HCT116 (cell line): Measurements from ENCODE around the gene NBDY. TPM values are rescaled to one million over a fixed set of nuclear protein-coding genes. Genes with fewer than 3 reads are reported as not detected.

Experiments
- ATAC-seq: fragments of 200-7000 bp; cut with Tn5 transposase; 2 replicates; pipeline ENCODE4 v1.9.1; 2020; ENCODE audit warnings: mild to moderate bottlenecking, moderate library complexity
- BruUV-seq: library from RNA; stranded (reverse); fragments of 400-500 nt; replicated peaks from 2 replicates; lab custom pipeline; 2021; lab: Mats Ljungman, UMichigan
- CTCF ChIA-PET: fragments of 300-600 bp; sonication (Branson Sonifier 250); formaldehyde crosslinking; loops from one replicate; lab custom pipeline; 2021; ENCODE audit warnings: antibody characterized with exemption; lab: Charles Lee
- POLR2A ChIA-PET: fragments of 300-600, 350-600 bp; sonication (Branson Sonifier 250); formaldehyde crosslinking; loops from one replicate; lab custom pipeline; 2021; ENCODE audit warnings: antibody characterized with exemption; lab: Charles Lee
- RAD21 ChIA-PET, 2 experiments: fragments of 300-600 bp; sonication (Branson Sonifier 250); formaldehyde crosslinking; loops; one replicate each; lab custom pipeline; 2023; ENCODE audit warnings: low total read pairs in 2 of 2; ENCODE audit not compliant: uncharacterized antibody in 2 of 2, unreplicated experiment in 2 of 2, low non-redundant PET in 1 of 2; lab: Charles Lee
- DNase-seq: peaks from one replicate; pipeline ENCODE4 v3.0.0-alpha.2; 2010; ENCODE audit warnings: low read depth, low spot score
- H2AFZ ChIP-seq: fragments of 200-600 bp; shearing (Covaris generic), sonication (generic); 2 replicates; pipeline ENCODE4 v1.6.1; 2017; ENCODE audit warnings: low read depth, mixed run types, mixed read lengths, antibody characterized with exemption, low read length; ENCODE audit not compliant: poor library complexity, severe bottlenecking
- H3K27ac ChIP-seq: 2 replicates; pipeline ENCODE4 v1.5.1; 2012; ENCODE audit warnings: low read depth, low read length
- H3K27me3 ChIP-seq: fragments of 200-600 bp; sonication (generic); 2 replicates; pipeline ENCODE4 v1.6.1; 2016; ENCODE audit warnings: mixed run types, low read length, mixed read lengths; ENCODE audit not compliant: insufficient read depth
- H3K36me3 ChIP-seq, 2 experiments: fragments of 200-500 bp in 1 of 2; fragments of 200-600 bp in 1 of 2; sonication (Bioruptor generic) in 1 of 2; sonication (generic) in 1 of 2; 2 replicates each; pipeline versions ENCODE4 v1.5.1 to v1.6.1; 2014 to 2016; ENCODE audit warnings: low read length in 2 of 2, inconsistent platforms in 1 of 2, mixed read lengths in 1 of 2, mixed run types in 1 of 2; ENCODE audit not compliant: insufficient read depth in 2 of 2, control insufficient read depth in 1 of 2
- H3K4me1 ChIP-seq, 2 experiments: fragments of 200-600 bp in 1 of 2; sonication (generic) in 1 of 2; 2 replicates each; pipeline versions ENCODE4 v1.5.1 to v1.6.1; 2012 to 2017; ENCODE audit warnings: low read length in 2 of 2, inconsistent platforms in 1 of 2, mild to moderate bottlenecking in 1 of 2, mixed read lengths in 1 of 2, mixed run types in 1 of 2, moderate library complexity in 1 of 2; ENCODE audit not compliant: insufficient read depth in 2 of 2, control insufficient read depth in 1 of 2
- H3K4me2 ChIP-seq: fragments of 200-600 bp; sonication (generic); 2 replicates; pipeline ENCODE4 v1.6.1; 2017; ENCODE audit warnings: mixed run types, low read length, mixed read lengths
- H3K4me3 ChIP-seq, 2 experiments: fragments of 200-600 bp in 1 of 2; sonication (generic) in 1 of 2; replicated peaks in 1 of 2; 2 replicates each; pipeline ENCODE4 v1.5.1; 2011 to 2016; ENCODE audit warnings: low read length in 2 of 2, control low read depth in 1 of 2, low read depth in 1 of 2, mild to moderate bottlenecking in 1 of 2, mixed read lengths in 1 of 2, mixed run types in 1 of 2
- H3K79me2 ChIP-seq: fragments of 200-600 bp; sonication (generic); 2 replicates; pipeline ENCODE4 v1.6.1; 2017; ENCODE audit warnings: mild to moderate bottlenecking, mixed run types, low read length, moderate library complexity, mixed read lengths; ENCODE audit not compliant: insufficient read depth
- H3K9ac ChIP-seq: fragments of 200-600 bp; sonication (generic); 2 replicates; pipeline ENCODE4 v1.6.1; 2016; ENCODE audit warnings: low read length, mixed read lengths
- H3K9me2 ChIP-seq: fragments of 200-600 bp; sonication (generic), shearing (Covaris generic); 2 replicates; pipeline ENCODE4 v1.6.1; 2017; ENCODE audit warnings: mixed run types, mild to moderate bottlenecking, moderate library complexity; ENCODE audit not compliant: insufficient read depth
- H3K9me3 ChIP-seq, 2 experiments: fragments of 200-500 bp in 1 of 2; fragments of 200-600 bp in 1 of 2; sonication (Bioruptor generic) in 1 of 2; sonication (generic) in 1 of 2; 2 replicates each; pipeline ENCODE4 v1.6.1; 2014 to 2017; ENCODE audit warnings: low read length in 2 of 2, mixed read lengths in 2 of 2, inconsistent platforms in 1 of 2, low read depth in 1 of 2, mild to moderate bottlenecking in 1 of 2, mixed run types in 1 of 2, moderate library complexity in 1 of 2; ENCODE audit not compliant: control insufficient read depth in 1 of 2, insufficient read depth in 1 of 2
- H4K20me1 ChIP-seq: fragments of 200-600 bp; sonication (generic), shearing (Covaris generic); 2 replicates; pipeline ENCODE4 v1.6.1; 2017; ENCODE audit warnings: mixed run types, mild to moderate bottlenecking, moderate library complexity; ENCODE audit not compliant: insufficient read depth
- EGR1 ChIP-seq: IDR thresholded peaks from 2 replicates; pipeline ENCODE4 v1.6.1; 2012; ENCODE audit warnings: low read depth
- ELF1 ChIP-seq: IDR thresholded peaks from 2 replicates; pipeline ENCODE4 v1.6.1; 2012; ENCODE audit warnings: low read depth, borderline replicate concordance
- EZH2 ChIP-seq: fragments of 200-600 bp; sonication (generic); IDR thresholded peaks from 2 replicates; pipeline ENCODE4 v1.6.1; 2017; ENCODE audit warnings: antibody characterized with exemption, mixed run types
- EZH2phosphoT487 ChIP-seq: fragments of 200-600 bp; IDR thresholded peaks from 2 replicates; pipeline ENCODE4 v1.6.1; 2018; ENCODE audit warnings: antibody characterized with exemption, borderline replicate concordance
- FOSL1 ChIP-seq: IDR thresholded peaks from 2 replicates; pipeline ENCODE4 v1.6.1; 2012; ENCODE audit warnings: low read depth
- POLR2A ChIP-seq: IDR thresholded peaks from 2 replicates; pipeline ENCODE4 v1.7.0; 2011; ENCODE audit warnings: borderline replicate concordance; ENCODE audit not compliant: insufficient read depth, insufficient read length; ENCODE audit errors: extremely low read depth
- POLR2AphosphoS5 ChIP-seq: IDR thresholded peaks from 2 replicates; pipeline ENCODE4 v1.6.1; 2011; ENCODE audit warnings: mild to moderate bottlenecking, low read depth, low read length, moderate library complexity
- SIN3A ChIP-seq: IDR thresholded peaks from 2 replicates; pipeline ENCODE4 v1.6.1; 2012; ENCODE audit warnings: low read depth
- SP1 ChIP-seq: IDR thresholded peaks from 2 replicates; pipeline ENCODE4 v1.6.1; 2012; ENCODE audit warnings: low read depth
- SRF ChIP-seq: IDR thresholded peaks from 2 replicates; pipeline ENCODE4 v1.6.1; 2012; ENCODE audit warnings: low read depth
- TCF7L2 ChIP-seq: IDR thresholded peaks from 2 replicates; pipeline ENCODE4 v1.7.0; 2011; ENCODE audit warnings: borderline replicate concordance, inconsistent platforms; ENCODE audit not compliant: insufficient read depth, insufficient read length; ENCODE audit errors: extremely low read depth
- YY1 ChIP-seq: IDR thresholded peaks from 2 replicates; pipeline ENCODE4 v1.6.1; 2011; ENCODE audit warnings: low read length, low read depth, moderate library complexity, mild to moderate bottlenecking; ENCODE audit not compliant: insufficient replicate concordance; ENCODE audit errors: extremely low read depth
- ZNF274 ChIP-seq: fragments of 200-500 bp; sonication (Bioruptor generic); IDR thresholded peaks from 2 replicates; pipeline ENCODE4 v1.6.1; 2014; ENCODE audit warnings: mild to moderate bottlenecking, low read depth, low read length, inconsistent platforms
- intact Hi-C: fragments of 100-400 bp; cut with micrococcal nuclease; formaldehyde crosslinking; loops from 2 replicates; pipeline ENCODE4 v1.10.0; 2022
- total RNA-seq: library from RNA; stranded (reverse); gene quantifications from one replicate; pipeline ENCODE4 v1.2.1, GENCODE V29; 2021; ENCODE audit not compliant: unreplicated experiment
- TF ChIP-seq, protein P1 (sequence below), 3 experiments: fragments of 200-600 bp in 1 of 3; sonication (generic) in 1 of 3; IDR thresholded peaks in 2 of 3; conservative IDR thresholded peaks in 1 of 3; 2 replicates each; pipeline ENCODE4 v1.5.1; 2012 to 2017; ENCODE audit warnings: low read depth in 2 of 3, low read length in 2 of 3, antibody characterized with exemption in 1 of 3, borderline replicate concordance in 1 of 3, control low read depth in 1 of 3, mild to moderate bottlenecking in 1 of 3, mixed read lengths in 1 of 3, mixed run types in 1 of 3, moderate library complexity in 1 of 3; ENCODE audit not compliant: insufficient read depth in 1 of 3
- TF ChIP-seq, protein P2 (sequence below): IDR thresholded peaks from 2 replicates; pipeline ENCODE4 v1.6.1; 2011; ENCODE audit warnings: mild to moderate bottlenecking, low read length, moderate library complexity; ENCODE audit not compliant: insufficient replicate concordance; ENCODE audit errors: extremely low read depth
- TF ChIP-seq, protein P3 (sequence below): IDR thresholded peaks from 2 replicates; pipeline ENCODE4 v1.6.1; 2012

Gene NBDY
- total RNA-seq, 1 experiment from 2014 or later, result 65.6 TPM

DNA sequence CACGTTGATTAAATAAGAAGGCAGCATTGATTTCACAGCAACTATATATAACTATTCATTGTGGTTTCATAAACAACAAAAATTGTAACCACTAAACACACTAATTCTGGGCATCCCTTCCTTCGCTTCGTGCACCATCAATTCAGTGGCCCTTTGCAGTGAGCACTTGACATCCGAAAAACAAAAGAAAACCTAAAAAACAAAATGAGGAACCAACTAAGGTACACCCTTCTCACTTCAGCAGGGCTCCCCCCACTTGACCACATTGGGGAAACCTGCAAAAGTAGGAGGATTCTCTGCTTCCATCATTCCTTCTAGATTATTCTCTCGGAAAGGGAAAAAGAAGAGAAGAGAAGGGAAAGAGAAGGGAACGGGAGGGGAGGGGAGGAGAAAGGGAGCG is 28.3 kb downstream of the NBDY start:
- ATAC-seq (no peak), DNase-seq (no peak)
- no peak overlapping the region for H3K27ac ChIP-seq
- no TSS peak for BruUV-seq
- H3K4me3 ChIP-seq, result no peak overlapping the region
- no peaks in the 10 kb centered on the region; a peak in 1 of 4 replicates for H3K36me3 ChIP-seq
- H3K4me2 ChIP-seq, result no peak overlapping the region
- no peaks in the 10 kb centered on the region for H4K20me1 ChIP-seq
- H3K9me3 ChIP-seq, result no peaks in the 10 kb centered on the region
- H3K79me2 ChIP-seq, result no peaks in the 10 kb centered on the region; the same call in 1 of the 2 replicates
- H3K4me1 ChIP-seq, result no peaks in the 10 kb centered on the region
- ChIA-PET RAD21 (no interaction called here), CTCF (no interaction called here), POLR2A (no interaction called here)
- H2AFZ ChIP-seq, result no peak overlapping the region
- intact Hi-C loops, result no loop called here
- H3K9ac ChIP-seq, result no peak overlapping the region
- TF ChIP-seq EGR1, result no peak
- H3K27me3 ChIP-seq, result no peaks in the 10 kb centered on the region
- no peaks in the 10 kb centered on the region for H3K9me2 ChIP-seq

DNA sequence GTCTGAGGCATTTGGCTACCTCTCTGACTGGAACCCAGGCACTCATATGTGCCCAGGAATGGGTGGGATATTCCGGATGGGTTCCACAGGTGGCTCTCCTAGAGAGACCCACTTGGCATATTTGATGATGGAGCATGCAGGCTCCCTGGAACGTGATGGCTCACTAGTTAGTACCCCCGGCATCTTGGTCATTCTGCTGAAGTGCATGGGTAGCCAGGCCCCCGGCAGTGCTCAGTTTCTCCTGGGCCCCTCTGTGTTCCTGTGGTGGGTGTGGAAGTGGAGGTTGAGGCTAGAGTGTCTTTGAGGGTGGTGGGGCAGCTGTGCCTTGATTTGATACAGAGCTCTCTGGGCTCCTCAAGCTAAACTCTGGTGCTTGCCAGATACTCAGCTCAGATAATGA is 29.4 kb downstream of the NBDY start:
- no peaks in the 10 kb centered on the region; a peak in 1 of 4 replicates for H3K36me3 ChIP-seq
- no peak overlapping the region for H3K9ac ChIP-seq
- no peak overlapping the region for H3K4me3 ChIP-seq
- no peak overlapping the region for H2AFZ ChIP-seq
- H3K4me1 ChIP-seq, result no peaks in the 10 kb centered on the region
- H3K4me2 ChIP-seq, result no peak overlapping the region
- DNase-seq, result no peak
- intact Hi-C loops, result no loop called here
- CTCF ChIA-PET, result no interaction called here
- BruUV-seq, result no TSS peak
- H3K27me3 ChIP-seq, result no peaks in the 10 kb centered on the region
- RAD21 ChIA-PET, result no interaction called here
- no peaks in the 10 kb centered on the region for H3K9me2 ChIP-seq
- ATAC-seq, result no peak
- POLR2A ChIA-PET, result no interaction called here
- H4K20me1 ChIP-seq, result no peaks in the 10 kb centered on the region
- no peak overlapping the region for H3K27ac ChIP-seq
- H3K79me2 ChIP-seq, result no peaks in the 10 kb centered on the region
- no peaks in the 10 kb centered on the region for H3K9me3 ChIP-seq
- TF ChIP-seq, protein P1, sequence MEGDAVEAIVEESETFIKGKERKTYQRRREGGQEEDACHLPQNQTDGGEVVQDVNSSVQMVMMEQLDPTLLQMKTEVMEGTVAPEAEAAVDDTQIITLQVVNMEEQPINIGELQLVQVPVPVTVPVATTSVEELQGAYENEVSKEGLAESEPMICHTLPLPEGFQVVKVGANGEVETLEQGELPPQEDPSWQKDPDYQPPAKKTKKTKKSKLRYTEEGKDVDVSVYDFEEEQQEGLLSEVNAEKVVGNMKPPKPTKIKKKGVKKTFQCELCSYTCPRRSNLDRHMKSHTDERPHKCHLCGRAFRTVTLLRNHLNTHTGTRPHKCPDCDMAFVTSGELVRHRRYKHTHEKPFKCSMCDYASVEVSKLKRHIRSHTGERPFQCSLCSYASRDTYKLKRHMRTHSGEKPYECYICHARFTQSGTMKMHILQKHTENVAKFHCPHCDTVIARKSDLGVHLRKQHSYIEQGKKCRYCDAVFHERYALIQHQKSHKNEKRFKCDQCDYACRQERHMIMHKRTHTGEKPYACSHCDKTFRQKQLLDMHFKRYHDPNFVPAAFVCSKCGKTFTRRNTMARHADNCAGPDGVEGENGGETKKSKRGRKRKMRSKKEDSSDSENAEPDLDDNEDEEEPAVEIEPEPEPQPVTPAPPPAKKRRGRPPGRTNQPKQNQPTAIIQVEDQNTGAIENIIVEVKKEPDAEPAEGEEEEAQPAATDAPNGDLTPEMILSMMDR (IDR thresholded peaks at IDR 0.05 in 2 of 3, conservative IDR thresholded peaks at IDR 0.05 in 1 of 3; ENCODE audit: borderline replicate concordance in 1 of 3, insufficient read depth in 1 of 3, low read depth in 2 of 3, low read length in 2 of 3), result no peak
- no peak for TF ChIP-seq EGR1
- TF ChIP-seq EZH2phosphoT487, result no peak
- TF ChIP-seq, protein P2, sequence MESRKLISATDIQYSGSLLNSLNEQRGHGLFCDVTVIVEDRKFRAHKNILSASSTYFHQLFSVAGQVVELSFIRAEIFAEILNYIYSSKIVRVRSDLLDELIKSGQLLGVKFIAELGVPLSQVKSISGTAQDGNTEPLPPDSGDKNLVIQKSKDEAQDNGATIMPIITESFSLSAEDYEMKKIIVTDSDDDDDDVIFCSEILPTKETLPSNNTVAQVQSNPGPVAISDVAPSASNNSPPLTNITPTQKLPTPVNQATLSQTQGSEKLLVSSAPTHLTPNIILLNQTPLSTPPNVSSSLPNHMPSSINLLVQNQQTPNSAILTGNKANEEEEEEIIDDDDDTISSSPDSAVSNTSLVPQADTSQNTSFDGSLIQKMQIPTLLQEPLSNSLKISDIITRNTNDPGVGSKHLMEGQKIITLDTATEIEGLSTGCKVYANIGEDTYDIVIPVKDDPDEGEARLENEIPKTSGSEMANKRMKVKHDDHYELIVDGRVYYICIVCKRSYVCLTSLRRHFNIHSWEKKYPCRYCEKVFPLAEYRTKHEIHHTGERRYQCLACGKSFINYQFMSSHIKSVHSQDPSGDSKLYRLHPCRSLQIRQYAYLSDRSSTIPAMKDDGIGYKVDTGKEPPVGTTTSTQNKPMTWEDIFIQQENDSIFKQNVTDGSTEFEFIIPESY, result no peak
- TF ChIP-seq, protein P3, sequence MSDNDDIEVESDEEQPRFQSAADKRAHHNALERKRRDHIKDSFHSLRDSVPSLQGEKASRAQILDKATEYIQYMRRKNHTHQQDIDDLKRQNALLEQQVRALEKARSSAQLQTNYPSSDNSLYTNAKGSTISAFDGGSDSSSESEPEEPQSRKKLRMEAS, result no peak
- TF ChIP-seq SIN3A, result no peak
- TF ChIP-seq ELF1, result no peak
- no peak for TF ChIP-seq SP1
- no peak for TF ChIP-seq FOSL1
- TF ChIP-seq EZH2, result no peak
- no peak for TF ChIP-seq YY1
- no peak for TF ChIP-seq ZNF274
- no peak for TF ChIP-seq TCF7L2
- no peak for TF ChIP-seq POLR2A
- no peak for TF ChIP-seq SRF
- TF ChIP-seq POLR2AphosphoS5, result no peak
